PC-3 (cell line): Measurements from ENCODE around the gene THSD7A. TPM values are rescaled to one million over a fixed set of nuclear protein-coding genes. Genes with fewer than 3 reads are reported as not detected.

Source experiments
- ATAC-seq: fragments of 200-7000 bp; cut with Tn5 transposase; 2 replicates; pipeline ENCODE4 v1.9.1; 2020; ENCODE audit warnings: mild to moderate bottlenecking, moderate library complexity
- BruUV-seq: library from RNA; stranded (reverse); fragments of 400-500 nt; replicated peaks from 2 replicates; lab custom pipeline; 2021; lab: Mats Ljungman, UMichigan
- CTCF ChIA-PET: fragments of 300-600 bp; sonication (Branson Sonifier 250); formaldehyde crosslinking; loops from one replicate; lab custom pipeline; 2022; ENCODE audit warnings: antibody characterized with exemption; lab: Charles Lee
- POLR2A ChIA-PET: fragments of 300-600 bp; sonication (Branson Sonifier 250); formaldehyde crosslinking; loops from one replicate; lab custom pipeline; 2022; ENCODE audit warnings: antibody characterized with exemption; ENCODE audit not compliant: unreplicated experiment; lab: Charles Lee
- DNase-seq: peaks from one replicate; pipeline ENCODE4 v3.0.0-alpha.2; 2015
- H2AFZ ChIP-seq: fragments of 300-600 bp; sonication (generic); 2 replicates; pipeline ENCODE4 v1.6.0; 2016; ENCODE audit warnings: antibody characterized with exemption, low read length
- H3F3A ChIP-seq: fragments of 300-600 bp; sonication (generic); one replicate; pipeline ENCODE4 v1.6.0; 2017; ENCODE audit warnings: antibody characterized with exemption, low read length, control low read depth, mild to moderate bottlenecking; ENCODE audit not compliant: unreplicated experiment
- H3K27ac ChIP-seq: fragments of 300-600 bp; sonication (generic); 2 replicates; pipeline ENCODE4 v1.5.1; 2016; ENCODE audit warnings: mild to moderate bottlenecking, low read length
- H3K27me3 ChIP-seq: fragments of 300-600 bp; sonication (generic); 2 replicates; pipeline ENCODE4 v1.6.1; 2016; ENCODE audit warnings: low read length, mixed read lengths
- H3K36me3 ChIP-seq: fragments of 300-600 bp; sonication (generic); 2 replicates; pipeline ENCODE4 v1.6.1; 2016; ENCODE audit warnings: low read depth, mixed run types, low read length, mixed read lengths
- H3K4me1 ChIP-seq: fragments of 300-600 bp; sonication (generic); 2 replicates; pipeline ENCODE4 v1.5.1; 2016; ENCODE audit warnings: low read length; ENCODE audit not compliant: insufficient read depth
- H3K4me2 ChIP-seq: fragments of 300-600 bp; sonication (generic); 2 replicates; pipeline ENCODE4 v1.6.0; 2016; ENCODE audit warnings: low read length
- H3K4me3 ChIP-seq: fragments of 300-600 bp; sonication (generic); 2 replicates; pipeline ENCODE4 v1.5.1; 2016; ENCODE audit warnings: mild to moderate bottlenecking, low read length, mixed read lengths
- H3K79me2 ChIP-seq: fragments of 300-600 bp; sonication (generic); 2 replicates; pipeline ENCODE4 v1.6.1; 2017; ENCODE audit warnings: low read length, mixed read lengths
- H3K9ac ChIP-seq: fragments of 300-600 bp; sonication (generic); 2 replicates; pipeline ENCODE4 v1.6.0; 2016; ENCODE audit warnings: mild to moderate bottlenecking, low read length
- H3K9me2 ChIP-seq: fragments of 300-600 bp; sonication (generic); replicated peaks from 2 replicates; pipeline ENCODE4 v1.6.1; 2016; ENCODE audit warnings: mixed run types, low read length, mixed read lengths
- H3K9me3 ChIP-seq: fragments of 300-600 bp; sonication (generic); 2 replicates; pipeline ENCODE4 v1.6.1; 2016; ENCODE audit warnings: low read length, mixed read lengths
- H4K20me1 ChIP-seq: fragments of 300-600 bp; sonication (generic); 2 replicates; pipeline ENCODE4 v1.6.1; 2016; ENCODE audit warnings: low read length, mixed read lengths
- CTCF ChIP-seq: fragments of 300-600 bp; sonication (generic); conservative IDR thresholded peaks from 2 replicates; pipeline ENCODE4 v1.5.1; 2017; ENCODE audit warnings: antibody characterized with exemption, low read depth, mild to moderate bottlenecking, low read length
- EZH2 ChIP-seq: fragments of 300-600 bp; sonication (generic); IDR thresholded peaks from one replicate; pipeline ENCODE4 v1.6.1; 2017; ENCODE audit warnings: antibody characterized with exemption, mild to moderate bottlenecking, low read length; ENCODE audit not compliant: unreplicated experiment
- EZH2phosphoT487 ChIP-seq: fragments of 300-600 bp; sonication (generic); IDR thresholded peaks from 2 replicates; pipeline ENCODE4 v1.6.1; 2018; ENCODE audit warnings: mild to moderate bottlenecking, antibody characterized with exemption, low read length, borderline replicate concordance
- intact Hi-C: fragments of 100-400 bp; cut with micrococcal nuclease; formaldehyde crosslinking; loops from 2 replicates; pipeline ENCODE4 v1.9.0; 2023
- total RNA-seq: library from RNA; depleted of rRNA; stranded (reverse); fragments of >200 nt; gene quantifications from 2 replicates; pipeline ENCODE4 v1.2.3, GENCODE V29; 2014

Gene THSD7A
- total RNA-seq, 1 experiment from 2014 or later = 0.04 TPM

- no peaks in the 10 kb centered on the region for H3K36me3 ChIP-seq
- no peaks in the 10 kb centered on the region for H3K27me3 ChIP-seq
- no peak overlapping the region for H3K4me3 ChIP-seq
- TF ChIP-seq CTCF (no peak), EZH2phosphoT487 (no peak), EZH2 (no peak)
- H2AFZ ChIP-seq = no peak overlapping the region
- ChIA-PET POLR2A (no interaction called here), CTCF (no interaction called here)
- DNase-seq (no peak), ATAC-seq (no peak)
- no peaks in the 10 kb centered on the region for H3K4me1 ChIP-seq
- no peaks in the 10 kb centered on the region for H3K79me2 ChIP-seq
- no peaks in the 10 kb centered on the region for H3F3A ChIP-seq
- no peaks in the 10 kb centered on the region for H3K9me3 ChIP-seq
- no peak overlapping the region for H3K9ac ChIP-seq
- H3K27ac ChIP-seq = no peak overlapping the region
- no peaks in the 10 kb centered on the region for H3K9me2 ChIP-seq
- H4K20me1 ChIP-seq = no peaks in the 10 kb centered on the region
- intact Hi-C loops = no loop called here
- H3K4me2 ChIP-seq = no peak overlapping the region
- no TSS peak for BruUV-seq
These were observed 244.9 kb downstream of the THSD7A start for GRCh38 chr7:11587048-11587447.

GRCh38 chr7:11584406-11585031 is 247.5 kb downstream of the THSD7A start:
- no peaks in the 10 kb centered on the region for H3K36me3 ChIP-seq
- H3K9ac ChIP-seq = no peak overlapping the region
- no peaks in the 10 kb centered on the region for H3K27me3 ChIP-seq
- BruUV-seq = no TSS peak
- no peak for TF ChIP-seq EZH2phosphoT487
- TF ChIP-seq CTCF = no peak
- TF ChIP-seq EZH2 = no peak
- no peaks in the 10 kb centered on the region for H4K20me1 ChIP-seq
- DNase-seq (no peak), ATAC-seq (no peak)
- CTCF ChIA-PET = no interaction called here
- no peaks in the 10 kb centered on the region for H3K4me1 ChIP-seq
- POLR2A ChIA-PET = no interaction called here
- H3K27ac ChIP-seq = no peak overlapping the region
- no peaks in the 10 kb centered on the region for H3K9me2 ChIP-seq
- intact Hi-C loops = no loop called here
- H3K79me2 ChIP-seq = no peaks in the 10 kb centered on the region
- H3K9me3 ChIP-seq = no peaks in the 10 kb centered on the region
- no peaks in the 10 kb centered on the region for H3F3A ChIP-seq
- H2AFZ ChIP-seq = no peak overlapping the region
- H3K4me2 ChIP-seq = no peak overlapping the region
- H3K4me3 ChIP-seq = no peak overlapping the region

- no peak for ATAC-seq
- Histone ChIP-seq H3K4me3 (no peak overlapping the region), H2AFZ (no peak overlapping the region), H3K4me1 (no peaks in the 10 kb centered on the region), H3K4me2 (no peak overlapping the region), H3K27ac (no peak overlapping the region), H3K36me3 (no peaks in the 10 kb centered on the region), H3K79me2 (no peaks in the 10 kb centered on the region), H3K9me2 (no peaks in the 10 kb centered on the region), H3K27me3 (no peaks in the 10 kb centered on the region), H3F3A (no peaks in the 10 kb centered on the region), H3K9ac (no peak overlapping the region), H3K9me3 (no peaks in the 10 kb centered on the region), H4K20me1 (no peaks in the 10 kb centered on the region)
- no peak for DNase-seq
- TF ChIP-seq CTCF (no peak), EZH2phosphoT487 (no peak), EZH2 (no peak)
- no TSS peak for BruUV-seq
- intact Hi-C loops = no loop called here
- ChIA-PET CTCF (no interaction called here), POLR2A (no interaction called here)
These were observed 252.9 kb downstream of the THSD7A start for GRCh38 chr7:11579141-11579540.
